ENCODE data around the gene TMEM101. TPM values are rescaled to one million over a fixed set of nuclear protein-coding genes. Genes with fewer than 3 reads are reported as not detected.

Gene TMEM101
- total RNA-seq, 1 experiment from 2014 or later = 18.6 TPM

GRCh38 chr17:44011876-44012275, 2.9 kb downstream of the TMEM101 start:
- no CpG with 5 or more reads among the region's 9 CpGs for WGBS (ENCODE audit: extremely low coverage, insufficient read length, low lambda C conversion rate)
- no peaks in the 10 kb centered on the region for H3K79me2 ChIP-seq (ENCODE audit: insufficient read depth, low read length)
- no peak overlapping the region for H2AFZ ChIP-seq (ENCODE audit: low read length)
- H2BK120ac ChIP-seq (ENCODE audit: low read depth, low read length, poor library complexity, severe bottlenecking) = no peak overlapping the region
- no peak overlapping the region for H3K18ac ChIP-seq (ENCODE audit: insufficient read length, low read depth, low read length)
- no peak for DNase-seq
- H4K5ac ChIP-seq (ENCODE audit: insufficient read length, low read depth, low read length) = no peak overlapping the region
- H3K9ac ChIP-seq (ENCODE audit: extremely low read depth, insufficient read length, low read length) = no peak overlapping the region
- H3K4me1 ChIP-seq (ENCODE audit: insufficient read depth, low read length) = peaks cover 3% of the 10 kb centered on the region; the same call in 1 of the 2 replicates
- no peaks in the 10 kb centered on the region; the same call in 1 of the 2 replicates for H3K27me3 Mint-ChIP-seq (ENCODE audit: low read depth)
- H3K23me2 ChIP-seq (ENCODE audit: insufficient read length, low read depth, low read length, poor library complexity, severe bottlenecking) = peaks cover 18% of the 10 kb centered on the region
- H3K27ac Mint-ChIP-seq = no peak overlapping the region
- no peak overlapping the region for H4K91ac ChIP-seq (ENCODE audit: insufficient read length, low read depth, low read length)
- H2BK5ac ChIP-seq (ENCODE audit: insufficient read length, low read length) = no peak overlapping the region
- no peak overlapping the region for H2AK5ac ChIP-seq (ENCODE audit: insufficient read length, low read length)
- no peak overlapping the region for H2BK12ac ChIP-seq (ENCODE audit: insufficient read length, low read depth, low read length)
- H3K27ac ChIP-seq (ENCODE audit: insufficient read length, low read depth, low read length) = no peak overlapping the region
- no peak overlapping the region for H3K23ac ChIP-seq (ENCODE audit: insufficient read length, low read depth, low read length)
- H3K9me3 ChIP-seq (ENCODE audit: control insufficient read depth, low read depth, low read length) = no peaks in the 10 kb centered on the region
- no peaks in the 10 kb centered on the region for H3K27me3 ChIP-seq (ENCODE audit: insufficient read depth, low read length)
- no peak overlapping the region for H4K8ac ChIP-seq (replicated peaks; ENCODE audit: insufficient read length, low read depth, low read length)
- H3K14ac ChIP-seq (ENCODE audit: insufficient read depth, low read length) = no peak overlapping the region
- H3K4me1 Mint-ChIP-seq = peaks cover 17 to 20% of the 10 kb centered on the region in 2 experiments
- H3K4me2 ChIP-seq (ENCODE audit: insufficient read depth, insufficient read length, low read length) = no peak overlapping the region
- H2BK15ac ChIP-seq (ENCODE audit: low read depth, low read length) = no peak overlapping the region
- H3K4ac ChIP-seq (ENCODE audit: low read depth, low read length) = no peak overlapping the region
- peaks cover 6% of the 10 kb centered on the region for H4K20me1 ChIP-seq (ENCODE audit: control insufficient read depth, insufficient read depth, insufficient read length)
- H3K79me1 ChIP-seq (ENCODE audit: insufficient read depth, low read depth, low read length, poor library complexity, severe bottlenecking) = no peaks in the 10 kb centered on the region
- no peaks in the 10 kb centered on the region for H3K9me3 Mint-ChIP-seq
- H3T11ph ChIP-seq (ENCODE audit: low read length) = no peak overlapping the region
- H3K36me3 Mint-ChIP-seq (ENCODE audit: insufficient read depth in 1 of 3, low read depth in 3 of 3) = peaks cover 7 to 18% (median 16%) of the 10 kb centered on the region in 3 experiments; a peak in 6 of 7 replicates
- H3K4me3 Mint-ChIP-seq = no peak overlapping the region; a peak in 1 of 5 replicates
- no peak overlapping the region for H2BK20ac ChIP-seq (ENCODE audit: low read depth, low read length, poor library complexity, severe bottlenecking)
- H3K56ac ChIP-seq (ENCODE audit: insufficient read length, low read depth, low read length) = no peak overlapping the region
- no peak for TF ChIP-seq CTCF (conservative IDR thresholded peaks at IDR 0.05)
